HepG2 (cell line): ENCODE data around the gene LEAP2. TPM values are rescaled to one million over a fixed set of nuclear protein-coding genes. Genes with fewer than 3 reads are reported as not detected.

ENCODE experiments used
- AGO1 ChIP-seq: fragments of 200-400 bp; formaldehyde crosslinking; IDR thresholded peaks from 2 replicates; pipeline ENCODE4 v1.6.1; 2017; ENCODE audit warnings: mild to moderate bottlenecking, low read depth, low read length, moderate library complexity; ENCODE audit not compliant: poor library complexity, severe bottlenecking
- GPBP1L1 ChIP-seq: sonication (generic); formaldehyde crosslinking; IDR thresholded peaks from 2 replicates; pipeline ENCODE4 v1.5.0; 2020; ENCODE audit warnings: mild to moderate bottlenecking, missing genetic modification reagents
- HOXD1 ChIP-seq: sonication (generic); formaldehyde crosslinking; IDR thresholded peaks from 2 replicates; pipeline ENCODE4 v1.5.0; 2020; ENCODE audit warnings: missing genetic modification reagents
- PAX8 ChIP-seq: sonication (generic); formaldehyde crosslinking; IDR thresholded peaks from 2 replicates; pipeline ENCODE4 v1.8.0; 2022; ENCODE audit warnings: mild to moderate bottlenecking, missing genetic modification reagents, borderline replicate concordance
- SP2 ChIP-seq: sonication (generic); formaldehyde crosslinking; IDR thresholded peaks from 2 replicates; pipeline ENCODE4 v1.5.1; 2020; ENCODE audit warnings: mild to moderate bottlenecking, missing genetic modification reagents
- TFDP2 ChIP-seq: sonication (generic); formaldehyde crosslinking; IDR thresholded peaks from 2 replicates; pipeline ENCODE4 v1.4.0; 2020; ENCODE audit warnings: missing genetic modification reagents
- TOPORS ChIP-seq: sonication (generic); formaldehyde crosslinking; IDR thresholded peaks from 2 replicates; pipeline ENCODE4 v1.8.0; 2023; ENCODE audit warnings: mild to moderate bottlenecking, missing genetic modification reagents
- ZC3H4 ChIP-seq: sonication (generic); formaldehyde crosslinking; IDR thresholded peaks from 2 replicates; pipeline ENCODE4 v1.4.0; 2020; ENCODE audit warnings: missing genetic modification reagents, borderline replicate concordance
- ZNF318 ChIP-seq: sonication (generic); formaldehyde crosslinking; IDR thresholded peaks from 2 replicates; pipeline ENCODE4 v1.4.0; 2020; ENCODE audit warnings: mild to moderate bottlenecking, missing genetic modification reagents
- ZNF512 ChIP-seq: sonication (generic); formaldehyde crosslinking; IDR thresholded peaks from 2 replicates; pipeline ENCODE4 v1.4.0; 2020; ENCODE audit warnings: mild to moderate bottlenecking, missing genetic modification reagents
- ZNF589 ChIP-seq: sonication (generic); formaldehyde crosslinking; conservative IDR thresholded peaks from 2 replicates; pipeline ENCODE4 v1.8.0; 2022; ENCODE audit warnings: mild to moderate bottlenecking, moderate library complexity, missing genetic modification reagents
- ZNF629 ChIP-seq: sonication (generic); formaldehyde crosslinking; conservative IDR thresholded peaks from 2 replicates; pipeline ENCODE4 v1.5.0; 2020; ENCODE audit warnings: missing genetic modification reagents
- ZNF768 ChIP-seq: sonication (generic); formaldehyde crosslinking; IDR thresholded peaks from 2 replicates; pipeline ENCODE4 v1.4.0; 2020; ENCODE audit warnings: missing genetic modification reagents
- polyA plus RNA-seq, 8 experiments: library from polyadenylated mRNA; depleted of rRNA in 3 of 8; stranded (reverse) in 7 of 8; unstranded in 1 of 8; fragments of >200 nt; fragmentation: Illumina TruSeq in 4 of 8; extraction: Trizol in 4 of 8; gene quantifications; 2 replicates each; pipeline versions ENCODE4 v1.2.1 to v1.2.3, GENCODE V29; 2011 to 2016; ENCODE audit warnings: low read depth in 4 of 8, missing spikeins in 1 of 8, mixed read lengths in 1 of 8; ENCODE audit not compliant: insufficient read depth in 1 of 8
- total RNA-seq, 5 experiments: library from RNA; depleted of rRNA; stranded (reverse); fragments of >200 nt; fragmentation: Illumina TruSeq; extraction: Trizol; gene quantifications; 2 replicates each; pipeline ENCODE4 v1.2.3, GENCODE V29; 2016; ENCODE audit warnings: low read depth in 1 of 5

Gene LEAP2
- total and polyA plus RNA-seq, 2 of the 13 experiments (the other 11 are each of a cell fraction or from before 2014, with no cell fraction given), result 23.9 to 51.9 TPM

- TF ChIP-seq ZC3H4 (CRISPR knock-in tag), result no peak
- TF ChIP-seq GPBP1L1 (CRISPR knock-in tag), result no peak
- TF ChIP-seq SP2, result no peak
- TF ChIP-seq HOXD1 (CRISPR knock-in tag), result no peak
- no peak for TF ChIP-seq ZNF629 (CRISPR knock-in tag)
- no peak for TF ChIP-seq AGO1
- no peak for TF ChIP-seq ZNF589
- 0 out of 2 replicates have a peak, but pooled peaks have one; percentile 57 for TF ChIP-seq ZNF318 (CRISPR knock-in tag)
- TF ChIP-seq PAX8 (CRISPR knock-in tag), result no peak
- no peak for TF ChIP-seq ZNF768 (CRISPR knock-in tag)
- peak; percentile 13; the same call in 1 of the 2 replicates for TF ChIP-seq TFDP2 (CRISPR knock-in tag)
- TF ChIP-seq TOPORS (CRISPR knock-in tag), result no peak
- TF ChIP-seq ZNF512 (CRISPR knock-in tag), result no peak
Observed at GRCh38 chr5:132839426-132840301, 33.8 kb upstream of the LEAP2 start (continued).
